A673 (cell line): ENCODE data around the gene ZSCAN21. TPM values are rescaled to one million over a fixed set of nuclear protein-coding genes. Genes with fewer than 3 reads are reported as not detected.

ENCODE experiments used
- BruUV-seq: library from RNA; stranded (reverse); fragments of 400-500 nt; replicated peaks from 2 replicates; lab custom pipeline; 2021; lab: Mats Ljungman, UMichigan
- CTCF ChIA-PET: fragments of 300-600 bp; sonication (Branson Sonifier 250); formaldehyde crosslinking; loops from one replicate; lab custom pipeline; 2022; ENCODE audit warnings: antibody characterized with exemption; lab: Charles Lee
- POLR2A ChIA-PET: fragments of 300-600 bp; sonication (Branson Sonifier 250); formaldehyde crosslinking; loops from one replicate; lab custom pipeline; 2022; ENCODE audit warnings: antibody characterized with exemption; ENCODE audit not compliant: low non-redundant PET; lab: Charles Lee
- DNase-seq: peaks from one replicate; pipeline ENCODE4 v3.0.0-alpha.2; 2015; ENCODE audit warnings: low spot score
- H3K27ac ChIP-seq: fragments of 200-600 bp; sonication (generic); 2 replicates; pipeline ENCODE4 v1.5.1; 2016; ENCODE audit warnings: mixed run types, low read depth, mild to moderate bottlenecking, mixed read lengths, antibody characterized with exemption, low read length; ENCODE audit not compliant: poor library complexity, severe bottlenecking
- H3K27me3 ChIP-seq: fragments of 200-600 bp; sonication (generic); replicated peaks from 2 replicates; pipeline ENCODE4 v1.6.1; 2017; ENCODE audit warnings: mixed run types, low read depth, mild to moderate bottlenecking, mixed read lengths, antibody characterized with exemption, low read length; ENCODE audit not compliant: insufficient read depth, poor library complexity
- H3K36me3 ChIP-seq: fragments of 200-600 bp; sonication (generic); 2 replicates; pipeline ENCODE4 v1.6.1; 2016; ENCODE audit warnings: mixed run types, mild to moderate bottlenecking, mixed read lengths, antibody characterized with exemption, low read length; ENCODE audit not compliant: insufficient read depth, poor library complexity, severe bottlenecking
- H3K4me1 ChIP-seq: fragments of 200-600 bp; sonication (generic); 2 replicates; pipeline ENCODE4 v1.6.1; 2017; ENCODE audit warnings: mixed run types, mild to moderate bottlenecking, mixed read lengths, antibody characterized with exemption, low read length; ENCODE audit not compliant: insufficient read depth, poor library complexity, severe bottlenecking
- H3K4me3 ChIP-seq: fragments of 200-600 bp; sonication (generic); 2 replicates; pipeline ENCODE4 v1.5.1; 2016; ENCODE audit warnings: low read depth, mixed run types, mild to moderate bottlenecking, mixed read lengths, low read length; ENCODE audit not compliant: poor library complexity, severe bottlenecking
- H3K9me3 ChIP-seq: fragments of 200-600 bp; sonication (generic); 2 replicates; pipeline ENCODE4 v1.6.1; 2016; ENCODE audit warnings: mixed run types, low read depth, mild to moderate bottlenecking, mixed read lengths, antibody characterized with exemption, low read length; ENCODE audit not compliant: poor library complexity, severe bottlenecking
- CTCF ChIP-seq: fragments of 300-800, 200-600 bp; sonication (generic); conservative IDR thresholded peaks from 2 replicates; pipeline ENCODE4 v1.5.1; 2017; ENCODE audit warnings: low read depth, mild to moderate bottlenecking, antibody characterized with exemption, low read length, moderate library complexity, mixed read lengths
- EZH2 ChIP-seq: fragments of 200-600 bp; sonication (generic); IDR thresholded peaks from 2 replicates; pipeline ENCODE4 v1.6.1; 2017; ENCODE audit warnings: borderline replicate concordance, low read depth, mild to moderate bottlenecking, mixed read lengths, antibody characterized with exemption, low read length; ENCODE audit not compliant: poor library complexity, severe bottlenecking
- intact Hi-C: fragments of 100-400 bp; cut with micrococcal nuclease; formaldehyde crosslinking; loops from one replicate; pipeline ENCODE4 v1.10.0; 2022; ENCODE audit not compliant: unreplicated experiment
- total RNA-seq: library from RNA; stranded (reverse); gene quantifications from 2 replicates; pipeline ENCODE4 v1.2.3, GENCODE V29; 2021

ZSCAN21 gene
- total RNA-seq, 1 experiment from 2014 or later, result 17.2 TPM

DNA sequence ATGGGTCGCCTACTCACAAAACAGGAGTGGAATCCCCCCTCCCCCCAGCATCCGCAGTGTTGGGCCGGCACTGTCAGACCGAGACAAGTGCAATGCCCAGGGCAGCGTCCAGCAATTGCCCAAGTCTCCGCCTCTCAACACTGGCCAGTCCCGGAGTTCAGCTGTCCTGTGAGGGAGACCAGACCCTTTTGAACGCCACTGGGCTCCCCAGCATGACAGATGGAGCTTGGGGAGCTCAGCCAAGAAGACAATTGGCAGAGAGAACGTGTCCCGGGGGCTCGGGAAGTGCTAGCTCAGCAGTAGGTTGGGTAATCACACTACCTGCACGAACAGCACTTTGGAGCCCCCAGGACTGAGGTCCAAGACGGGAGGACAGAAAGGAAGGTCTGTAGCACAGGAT, 43.9 kb downstream of the ZSCAN21 start:
- peaks cover 21% of the 10 kb centered on the region for H3K4me1 ChIP-seq
- POLR2A ChIA-PET, result interaction anchor here (0.7 kb wide), 1 partner anchor 213 kb away, joined by 3 read pairs; no protein-coding TSS in a partner anchor
- intact Hi-C loops, result no loop called here
- TF ChIP-seq EZH2, result no peak
- no peak for TF ChIP-seq CTCF
- no peak for DNase-seq
- peaks cover 85% of the 10 kb centered on the region for H3K36me3 ChIP-seq
- H3K27ac ChIP-seq, result peak overlapping the region; percentile 17
- CTCF ChIA-PET, result no interaction called here
- no TSS peak for BruUV-seq
- H3K4me3 ChIP-seq, result no peak overlapping the region
- no peaks in the 10 kb centered on the region for H3K27me3 ChIP-seq
- H3K9me3 ChIP-seq, result no peaks in the 10 kb centered on the region

DNA sequence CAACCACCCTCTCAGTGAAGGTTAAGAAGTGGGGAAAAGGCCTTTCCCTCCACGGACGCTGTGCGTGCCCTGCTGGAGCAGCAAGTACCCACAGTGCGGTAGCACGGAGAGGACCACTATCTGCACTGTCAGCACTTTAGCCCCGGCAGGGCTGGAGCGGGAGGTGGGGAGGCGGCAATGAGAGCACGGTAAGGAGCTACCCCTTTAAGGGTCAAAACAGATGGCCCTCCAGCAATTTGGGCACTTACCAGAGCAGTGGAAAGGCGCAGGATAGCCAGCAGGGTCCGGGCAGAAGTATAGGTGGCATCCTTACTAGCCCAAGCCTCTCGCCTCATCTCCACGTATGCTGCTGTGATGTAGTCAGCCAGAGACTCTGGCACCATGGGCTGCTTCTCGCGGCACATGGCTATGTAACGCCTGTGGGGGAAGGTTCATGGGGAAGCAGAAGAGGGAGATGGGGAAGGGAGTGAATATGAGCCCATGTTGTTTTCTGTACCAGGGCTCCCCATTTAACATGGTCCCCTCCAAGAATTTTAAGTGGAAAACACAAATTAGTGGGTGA, 44.4 kb downstream of the ZSCAN21 start:
- no peaks in the 10 kb centered on the region for H3K9me3 ChIP-seq
- no peaks in the 10 kb centered on the region for H3K27me3 ChIP-seq
- peaks cover 21% of the 10 kb centered on the region for H3K4me1 ChIP-seq
- ChIA-PET CTCF (no interaction called here), POLR2A (interaction anchor here (0.7 kb wide), 1 partner anchor 213 kb away, joined by 3 read pairs; no protein-coding TSS in a partner anchor)
- no peak overlapping the region for H3K4me3 ChIP-seq
- H3K27ac ChIP-seq, result peak overlapping the region; percentile 17
- TF ChIP-seq CTCF (no peak), EZH2 (no peak)
- intact Hi-C loops, result no loop called here
- peak; percentile 37 for DNase-seq
- peaks cover 90% of the 10 kb centered on the region for H3K36me3 ChIP-seq
- no TSS peak for BruUV-seq

- no peak for DNase-seq
- CTCF ChIA-PET, result interaction anchor here (0.6 kb wide), 1 partner anchor 68 kb away, joined by 3 read pairs; no protein-coding TSS in a partner anchor
- peaks cover 29% of the 10 kb centered on the region for H3K4me1 ChIP-seq
- H3K4me3 ChIP-seq, result no peak overlapping the region
- no peaks in the 10 kb centered on the region for H3K9me3 ChIP-seq
- POLR2A ChIA-PET, result no interaction called here
- TF ChIP-seq EZH2, result no peak
- no peak for TF ChIP-seq CTCF
- intact Hi-C loops, result no loop called here
- H3K27me3 ChIP-seq, result no peaks in the 10 kb centered on the region
- H3K27ac ChIP-seq, result peak overlapping the region; percentile 22
- peaks cover 98% of the 10 kb centered on the region for H3K36me3 ChIP-seq
- no TSS peak for BruUV-seq
Observed at GRCh38 chr7:100095289-100095688, 45.7 kb downstream of the ZSCAN21 start.
